Panc1 (cell line): ENCODE results near the gene DNER. TPM values are rescaled to one million over a fixed set of nuclear protein-coding genes. Genes with fewer than 3 reads are reported as not detected.

Source experiments
- ATAC-seq: fragments of 200-7000 bp; cut with Tn5 transposase; 2 replicates; pipeline ENCODE4 v1.9.1; 2020; ENCODE audit warnings: mild to moderate bottlenecking, moderate library complexity
- BruUV-seq: library from RNA; stranded (reverse); fragments of 400-500 nt; replicated peaks from 2 replicates; lab custom pipeline; 2021; lab: Mats Ljungman, UMichigan
- CTCF ChIA-PET: fragments of 300-600 bp; sonication (Branson Sonifier 250); formaldehyde crosslinking; loops from one replicate; lab custom pipeline; 2022; ENCODE audit warnings: antibody characterized with exemption; lab: Charles Lee
- POLR2A ChIA-PET: fragments of 300-600 bp; sonication (Branson Sonifier 250); formaldehyde crosslinking; loops from one replicate; lab custom pipeline; 2022; ENCODE audit warnings: antibody characterized with exemption; lab: Charles Lee
- DNase-seq: peaks from one replicate; pipeline ENCODE4 v3.0.0-alpha.2; 2010; ENCODE audit warnings: low read depth, low spot score
- H3K27ac ChIP-seq: 2 replicates; pipeline ENCODE4 v1.5.1; 2011; ENCODE audit warnings: mild to moderate bottlenecking, low read length, inconsistent platforms
- H3K27me3 ChIP-seq: fragments of 200-500 bp; sonication (Bioruptor generic); 2 replicates; pipeline ENCODE4 v1.6.0; 2014; ENCODE audit warnings: low read length, inconsistent platforms; ENCODE audit not compliant: control insufficient read depth, insufficient read depth
- H3K36me3 ChIP-seq: fragments of 200-500 bp; sonication (Bioruptor generic); 2 replicates; pipeline ENCODE4 v1.5.1; 2014; ENCODE audit warnings: inconsistent platforms, mild to moderate bottlenecking, low read length, moderate library complexity; ENCODE audit not compliant: control insufficient read depth, insufficient read depth
- H3K4me1 ChIP-seq: 2 replicates; pipeline ENCODE4 v1.5.1; 2011; ENCODE audit warnings: inconsistent platforms, mild to moderate bottlenecking, low read length, moderate library complexity; ENCODE audit not compliant: control insufficient read depth, insufficient read depth
- H3K4me3 ChIP-seq, 2 experiments: 2 replicates each; pipeline ENCODE4 v1.5.1; 2011 to 2012; ENCODE audit warnings: low read depth in 2 of 2, low read length in 2 of 2, mild to moderate bottlenecking in 2 of 2, inconsistent platforms in 1 of 2, moderate library complexity in 1 of 2
- H3K9me3 ChIP-seq: fragments of 200-500 bp; sonication (Bioruptor generic); 2 replicates; pipeline ENCODE4 v1.5.1; 2014; ENCODE audit warnings: low read depth, mild to moderate bottlenecking, inconsistent platforms, low read length, moderate library complexity; ENCODE audit not compliant: control insufficient read depth, insufficient read depth
- CTCF ChIP-seq: fragments of 450-650 bp; IDR thresholded peaks from 2 replicates; pipeline ENCODE4 v1.5.1; 2017; ENCODE audit warnings: mild to moderate bottlenecking
- POLR2AphosphoS5 ChIP-seq: IDR thresholded peaks from 2 replicates; pipeline ENCODE4 v1.6.1; 2012; ENCODE audit warnings: mild to moderate bottlenecking, low read depth, low read length, moderate library complexity
- REST ChIP-seq, 2 experiments: IDR thresholded peaks; 2 replicates each; pipeline ENCODE4 v1.6.1; 2011 to 2012; ENCODE audit warnings: low read depth in 2 of 2, control low read depth in 1 of 2, low read length in 1 of 2, mild to moderate bottlenecking in 1 of 2, moderate library complexity in 1 of 2; ENCODE audit not compliant: insufficient read depth in 1 of 2
- SIN3A ChIP-seq: IDR thresholded peaks from 2 replicates; pipeline ENCODE4 v1.6.1; 2012; ENCODE audit warnings: low read depth, mild to moderate bottlenecking, low read length, moderate library complexity, borderline replicate concordance; ENCODE audit not compliant: insufficient read depth
- TCF7L2 ChIP-seq: IDR thresholded peaks from 2 replicates; pipeline ENCODE4 v1.6.1; 2011; ENCODE audit warnings: mild to moderate bottlenecking, low read depth, low read length, inconsistent platforms
- in situ Hi-C: cut with HindIII; loops from 2 replicates; pipeline ENCODE4 v1.10.0; 2016; ENCODE audit warnings: low sequenced_read_pairs, low pct_unique_long_range_greater_than_20kb
- intact Hi-C: fragments of 100-400 bp; cut with micrococcal nuclease; formaldehyde crosslinking; loops from one replicate; pipeline ENCODE4 v1.10.0; 2022; ENCODE audit not compliant: unreplicated experiment
- total RNA-seq: library from RNA; stranded (reverse); gene quantifications from one replicate; pipeline ENCODE4 v1.2.1, GENCODE V29; 2021; ENCODE audit not compliant: unreplicated experiment

DNER gene
- total RNA-seq, 1 experiment from 2014 or later: 0.31 TPM

- TF ChIP-seq CTCF (no peak), TCF7L2 (no peak)
- Histone ChIP-seq H3K4me1 (peaks cover 14% of the 10 kb centered on the region), H3K27me3 (no peaks in the 10 kb centered on the region), H3K4me3 (peak overlapping the region in 1 of 2 experiments; percentile 25; a peak in 2 of 4 replicates), H3K27ac (peak overlapping the region; percentile 68; the same call in 1 of the 2 replicates), H3K36me3 (no peaks in the 10 kb centered on the region), H3K9me3 (no peaks in the 10 kb centered on the region)
- in situ Hi-C loops: no loop called here
- peak; percentile 33 for DNase-seq
- ATAC-seq: peak; percentile 76
- ChIA-PET CTCF (no interaction called here), POLR2A (no interaction called here)
- no TSS peak for BruUV-seq
- intact Hi-C loops: no loop called here
Measured at GRCh38 chr2:229407170-229407569, 307.2 kb downstream of the DNER start.

- ChIA-PET POLR2A (no interaction called here), CTCF (no interaction called here)
- H3K4me3 ChIP-seq: no peak overlapping the region
- H3K27me3 ChIP-seq: no peaks in the 10 kb centered on the region
- no peaks in the 10 kb centered on the region for H3K9me3 ChIP-seq
- no TSS peak for BruUV-seq
- DNase-seq: no peak
- in situ Hi-C loops (no loop called here), intact Hi-C loops (no loop called here)
- ATAC-seq: no peak
- H3K4me1 ChIP-seq: peaks cover 14% of the 10 kb centered on the region
- H3K36me3 ChIP-seq: no peaks in the 10 kb centered on the region
- TF ChIP-seq POLR2AphosphoS5: no peak
- TF ChIP-seq SIN3A: no peak
- TF ChIP-seq REST (IDR thresholded peaks at IDR 0.05; ENCODE audit: insufficient read depth in 1 of 2, low read depth in 2 of 2, low read length in 1 of 2): no peak
- no peak for TF ChIP-seq TCF7L2
- no peak for TF ChIP-seq CTCF
- H3K27ac ChIP-seq: no peak overlapping the region
Measured at GRCh38 chr2:229405796-229406195, 308.6 kb downstream of the DNER start.
